IMR-90 (cell line): ENCODE measurements around the gene SLC18B1.

Source experiments
- BHLHE40 ChIP-seq: fragments of 150-350 bp; IDR thresholded peaks from 2 replicates; pipeline ENCODE4 v1.6.1; 2016; ENCODE audit warnings: mild to moderate bottlenecking, low read depth, low read length
- CEBPB ChIP-seq: IDR thresholded peaks from 2 replicates; pipeline ENCODE4 v1.6.1; 2012; ENCODE audit warnings: low read depth, low read length, improper control_type of control experiment
- CHD1 ChIP-seq: IDR thresholded peaks from 2 replicates; pipeline ENCODE4 v1.6.1; 2012; ENCODE audit warnings: low read depth, low read length, improper control_type of control experiment
- ELK1 ChIP-seq: fragments of 150-350 bp; IDR thresholded peaks from 2 replicates; pipeline ENCODE4 v1.6.1; 2016; ENCODE audit warnings: low read depth, mild to moderate bottlenecking, low read length, moderate library complexity, borderline replicate concordance
- FOS ChIP-seq: fragments of 150-350 bp; IDR thresholded peaks from 2 replicates; pipeline ENCODE4 v1.6.1; 2016; ENCODE audit warnings: low read depth, low read length
- MAZ ChIP-seq: IDR thresholded peaks from 2 replicates; pipeline ENCODE4 v1.6.1; 2012; ENCODE audit warnings: low read depth, mild to moderate bottlenecking, low read length, improper control_type of control experiment, moderate library complexity, borderline replicate concordance
- MXI1 ChIP-seq: IDR thresholded peaks from 2 replicates; pipeline ENCODE4 v1.6.1; 2012; ENCODE audit warnings: low read depth, mild to moderate bottlenecking, low read length, moderate library complexity, borderline replicate concordance
- NFE2L2 ChIP-seq: fragments of 150-350 bp; IDR thresholded peaks from 2 replicates; pipeline ENCODE4 v1.6.1; 2016; ENCODE audit warnings: low read depth, mild to moderate bottlenecking, low read length
- POLR2A ChIP-seq: IDR thresholded peaks from 2 replicates; pipeline ENCODE4 v1.6.1; 2012; ENCODE audit warnings: mild to moderate bottlenecking, low read depth, low read length
- RCOR1 ChIP-seq: IDR thresholded peaks from 2 replicates; pipeline ENCODE4 v1.6.1; 2012; ENCODE audit warnings: mild to moderate bottlenecking, low read length, improper control_type of control experiment; ENCODE audit not compliant: insufficient replicate concordance
- SMC3 ChIP-seq: fragments of 150-350 bp; IDR thresholded peaks from 2 replicates; pipeline ENCODE4 v1.6.1; 2016; ENCODE audit warnings: low read depth, mild to moderate bottlenecking, antibody characterized with exemption, low read length, moderate library complexity
- USF2 ChIP-seq: fragments of 150-350 bp; IDR thresholded peaks from 2 replicates; pipeline ENCODE4 v1.6.1; 2017; ENCODE audit warnings: mild to moderate bottlenecking, antibody characterized with exemption, low read length, low read depth
- TF ChIP-seq, protein P1 (sequence below): conservative IDR thresholded peaks from 2 replicates; pipeline ENCODE4 v1.5.1; 2012; ENCODE audit warnings: mild to moderate bottlenecking, low read depth, low read length, improper control_type of control experiment

GRCh38 chr6:132812255-132812732 is 13.9 kb upstream of the SLC18B1 start:
- TF ChIP-seq CEBPB: no peak
- TF ChIP-seq, protein P1, sequence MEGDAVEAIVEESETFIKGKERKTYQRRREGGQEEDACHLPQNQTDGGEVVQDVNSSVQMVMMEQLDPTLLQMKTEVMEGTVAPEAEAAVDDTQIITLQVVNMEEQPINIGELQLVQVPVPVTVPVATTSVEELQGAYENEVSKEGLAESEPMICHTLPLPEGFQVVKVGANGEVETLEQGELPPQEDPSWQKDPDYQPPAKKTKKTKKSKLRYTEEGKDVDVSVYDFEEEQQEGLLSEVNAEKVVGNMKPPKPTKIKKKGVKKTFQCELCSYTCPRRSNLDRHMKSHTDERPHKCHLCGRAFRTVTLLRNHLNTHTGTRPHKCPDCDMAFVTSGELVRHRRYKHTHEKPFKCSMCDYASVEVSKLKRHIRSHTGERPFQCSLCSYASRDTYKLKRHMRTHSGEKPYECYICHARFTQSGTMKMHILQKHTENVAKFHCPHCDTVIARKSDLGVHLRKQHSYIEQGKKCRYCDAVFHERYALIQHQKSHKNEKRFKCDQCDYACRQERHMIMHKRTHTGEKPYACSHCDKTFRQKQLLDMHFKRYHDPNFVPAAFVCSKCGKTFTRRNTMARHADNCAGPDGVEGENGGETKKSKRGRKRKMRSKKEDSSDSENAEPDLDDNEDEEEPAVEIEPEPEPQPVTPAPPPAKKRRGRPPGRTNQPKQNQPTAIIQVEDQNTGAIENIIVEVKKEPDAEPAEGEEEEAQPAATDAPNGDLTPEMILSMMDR: no peak
- TF ChIP-seq POLR2A: no peak
- TF ChIP-seq CHD1: no peak
- no peak for TF ChIP-seq MAZ
- no peak for TF ChIP-seq MXI1
- TF ChIP-seq ELK1: no peak
- no peak for TF ChIP-seq USF2
- no peak for TF ChIP-seq SMC3
- TF ChIP-seq BHLHE40: no peak
- TF ChIP-seq NFE2L2: no peak
- TF ChIP-seq FOS: no peak
- TF ChIP-seq RCOR1: no peak
